ENCODE data around the gene TESMIN. TPM values are rescaled to one million over a fixed set of nuclear protein-coding genes. Genes with fewer than 3 reads are reported as not detected.

The TESMIN gene
- total and polyA plus RNA-seq, 12 donors, result 0.42 to 6.6 (median 2.6) TPM

DNA sequence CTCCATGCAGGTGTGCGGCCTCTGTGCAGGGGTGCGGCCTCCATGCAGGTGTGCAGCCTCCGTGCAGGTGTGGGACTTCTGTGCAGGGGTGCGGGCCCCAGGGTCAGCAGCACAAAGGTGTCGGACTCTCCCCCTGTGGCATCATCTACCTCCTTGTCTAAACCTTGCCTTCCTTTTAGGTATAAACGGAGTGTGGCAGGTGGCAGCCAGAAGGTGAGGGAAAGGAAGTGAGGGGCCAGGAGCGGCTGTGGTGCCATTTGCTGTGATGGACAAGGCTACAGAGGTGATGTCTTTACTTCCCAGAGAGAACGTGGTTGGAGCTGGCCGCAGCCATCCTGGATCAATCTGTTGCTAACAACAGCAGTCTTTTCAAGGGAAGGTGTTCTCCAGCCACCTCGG, 57.8 kb downstream of the TESMIN start:
- TF ChIP-seq, protein P1, sequence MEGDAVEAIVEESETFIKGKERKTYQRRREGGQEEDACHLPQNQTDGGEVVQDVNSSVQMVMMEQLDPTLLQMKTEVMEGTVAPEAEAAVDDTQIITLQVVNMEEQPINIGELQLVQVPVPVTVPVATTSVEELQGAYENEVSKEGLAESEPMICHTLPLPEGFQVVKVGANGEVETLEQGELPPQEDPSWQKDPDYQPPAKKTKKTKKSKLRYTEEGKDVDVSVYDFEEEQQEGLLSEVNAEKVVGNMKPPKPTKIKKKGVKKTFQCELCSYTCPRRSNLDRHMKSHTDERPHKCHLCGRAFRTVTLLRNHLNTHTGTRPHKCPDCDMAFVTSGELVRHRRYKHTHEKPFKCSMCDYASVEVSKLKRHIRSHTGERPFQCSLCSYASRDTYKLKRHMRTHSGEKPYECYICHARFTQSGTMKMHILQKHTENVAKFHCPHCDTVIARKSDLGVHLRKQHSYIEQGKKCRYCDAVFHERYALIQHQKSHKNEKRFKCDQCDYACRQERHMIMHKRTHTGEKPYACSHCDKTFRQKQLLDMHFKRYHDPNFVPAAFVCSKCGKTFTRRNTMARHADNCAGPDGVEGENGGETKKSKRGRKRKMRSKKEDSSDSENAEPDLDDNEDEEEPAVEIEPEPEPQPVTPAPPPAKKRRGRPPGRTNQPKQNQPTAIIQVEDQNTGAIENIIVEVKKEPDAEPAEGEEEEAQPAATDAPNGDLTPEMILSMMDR (IDR thresholded peaks at IDR 0.05), result no peak
- no peak for TF ChIP-seq POLR2A (IDR thresholded peaks at IDR 0.05)
- Histone ChIP-seq H3K4me1 (replicated peaks in 1 of 2) (no peaks in the 10 kb centered on the region), H3K9me3 (replicated peaks in 1 of 3) (no peaks in the 10 kb centered on the region), H3K27ac (no peak overlapping the region), H3K27me3 (no peaks in the 10 kb centered on the region), H3K36me3 (replicated peaks in 1 of 2) (no peaks in the 10 kb centered on the region), H3K4me3 (no peak overlapping the region)
- intact Hi-C loops (cut with DNase I), result no loop called here
- no peak for DNase-seq
- 79 to 94% (median 86%) methylated on average over 5 to 10 of the region's 10 CpGs for WGBS, 4 donors

DNA sequence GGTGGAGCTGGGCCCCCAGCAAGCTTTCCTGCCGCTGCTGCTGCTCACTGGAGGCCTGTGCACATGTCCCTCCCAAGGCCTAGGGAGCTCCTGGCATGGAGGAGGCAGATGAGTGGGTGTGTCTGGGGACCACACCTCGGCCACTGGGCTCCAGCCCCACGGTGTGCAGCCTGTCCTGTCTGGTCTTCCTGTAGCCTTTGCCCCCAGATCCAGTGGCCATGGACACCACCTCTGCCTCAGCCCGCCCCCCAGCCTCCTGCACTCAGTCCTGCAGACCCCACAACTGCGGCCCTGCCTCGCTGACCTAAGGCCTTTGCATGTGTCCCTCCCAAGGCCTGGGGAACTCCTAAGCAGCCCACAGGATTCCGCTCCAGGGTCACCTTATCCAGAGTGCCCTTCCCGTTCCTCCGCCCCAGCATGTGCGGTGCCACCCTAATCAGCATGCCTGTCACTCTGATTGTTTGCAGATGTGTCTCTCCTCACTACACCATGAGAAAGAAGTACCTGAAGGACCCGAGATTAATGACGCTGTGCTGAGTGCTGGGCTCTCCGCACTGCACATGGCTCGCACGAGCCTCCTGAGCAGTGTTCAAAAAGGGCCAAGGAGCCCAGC, 58.3 kb downstream of the TESMIN start:
- Histone ChIP-seq H3K4me1 (replicated peaks in 1 of 2) (no peaks in the 10 kb centered on the region), H3K27ac (no peak overlapping the region), H3K4me3 (no peak overlapping the region), H3K9me3 (replicated peaks in 1 of 3) (no peaks in the 10 kb centered on the region), H3K36me3 (replicated peaks in 1 of 2) (no peaks in the 10 kb centered on the region), H3K27me3 (no peaks in the 10 kb centered on the region)
- intact Hi-C loops (cut with DNase I), result no loop called here
- DNase-seq, result no peak
- no peak for TF ChIP-seq POLR2A (IDR thresholded peaks at IDR 0.05)
- TF ChIP-seq, protein P1 (IDR thresholded peaks at IDR 0.05), result no peak
- WGBS, 4 donors, result 82 to 91% (median 86%) methylated on average over 12 to 15 of the region's 15 CpGs

DNA sequence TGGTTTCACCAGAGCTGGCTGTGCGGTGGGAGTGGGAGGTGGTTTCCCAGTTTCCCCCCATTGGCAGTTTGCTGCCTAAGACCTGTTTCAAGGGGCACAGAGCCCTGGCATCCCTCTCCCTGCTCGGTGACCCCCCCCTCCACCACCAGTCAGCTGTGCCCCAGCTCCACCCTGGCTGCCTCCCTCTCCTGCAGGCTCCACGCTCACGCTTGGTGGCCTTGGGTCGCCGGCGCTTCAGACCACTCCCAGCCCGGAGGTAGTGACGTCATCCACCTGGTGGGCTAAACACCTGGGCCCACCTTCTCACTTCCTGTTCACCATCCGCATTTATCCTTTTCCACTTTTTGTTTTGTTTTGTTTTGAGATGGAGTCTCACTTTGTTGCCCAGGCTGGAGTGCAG, 59.2 kb downstream of the TESMIN start:
- TF ChIP-seq, protein P1 (IDR thresholded peaks at IDR 0.05), result no peak
- TF ChIP-seq POLR2A (IDR thresholded peaks at IDR 0.05), result no peak
- 82 to 87% (median 85%) methylated on average over 10 of the region's 10 CpGs for whole genome bisulfite sequencing, 4 donors
- DNase-seq, result no peak
- Histone ChIP-seq H3K36me3 (replicated peaks in 1 of 2) (no peaks in the 10 kb centered on the region), H3K9me3 (replicated peaks in 1 of 3) (no peaks in the 10 kb centered on the region), H3K4me1 (replicated peaks in 1 of 2) (no peaks in the 10 kb centered on the region), H3K27me3 (no peaks in the 10 kb centered on the region), H3K27ac (no peak overlapping the region), H3K4me3 (no peak overlapping the region)
- intact Hi-C loops (cut with DNase I), result no loop called here

DNA sequence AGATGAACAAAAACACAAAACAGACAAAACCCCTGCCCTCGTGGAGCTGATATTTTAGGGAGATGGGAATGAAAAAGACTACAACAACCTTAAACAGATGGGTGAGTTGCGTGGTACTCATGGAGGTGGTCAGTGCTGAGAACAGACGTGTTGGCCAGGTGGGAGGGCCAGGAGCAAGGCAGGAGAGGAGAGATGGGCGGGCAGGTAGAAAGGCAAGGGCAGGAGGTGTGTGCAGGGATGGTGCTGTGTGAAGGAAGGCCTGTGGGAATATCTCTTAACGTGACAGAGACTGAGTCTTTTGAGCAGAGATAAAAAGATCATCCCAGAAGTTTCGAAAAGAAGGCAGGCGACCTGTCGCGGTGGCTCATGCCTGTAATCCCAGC, 59.9 kb downstream of the TESMIN start:
- H3K36me3 ChIP-seq (replicated peaks in 1 of 2), result no peaks in the 10 kb centered on the region
- no peak for TF ChIP-seq POLR2A (IDR thresholded peaks at IDR 0.05)
- TF ChIP-seq, protein P1 (IDR thresholded peaks at IDR 0.05), result no peak
- H3K4me3 ChIP-seq, result no peak overlapping the region
- H3K27me3 ChIP-seq, result peaks cover under 1% of the 10 kb centered on the region
- intact Hi-C loops (cut with DNase I), result no loop called here
- DNase-seq, result no peak
- H3K4me1 ChIP-seq (replicated peaks in 1 of 2), result no peaks in the 10 kb centered on the region
- 82 to 86% (median 82%) methylated on average over 9 of the region's 9 CpGs for WGBS, 4 donors
- H3K9me3 ChIP-seq (replicated peaks in 1 of 3), result no peaks in the 10 kb centered on the region
- no peak overlapping the region for H3K27ac ChIP-seq
